Transverse colon (tissue), 4 donors: ENCODE measurements around the gene IL1A.

Experiments
- EP300 ChIP-seq: sonication (generic); formaldehyde crosslinking; IDR thresholded peaks from one replicate; pipeline ENCODE4 v1.6.1; 2017; ENCODE audit warnings: antibody characterized with exemption, low read depth
- POLR2A ChIP-seq: fragments of 450-650 bp; IDR thresholded peaks from one replicate; pipeline ENCODE4 v1.6.1; 2016; ENCODE audit warnings: antibody characterized with exemption, mild to moderate bottlenecking, moderate library complexity
- POLR2AphosphoS5 ChIP-seq, 3 donors: sonication (generic); formaldehyde crosslinking; IDR thresholded peaks; one replicate each; pipeline ENCODE4 v1.6.1; 2016; ENCODE audit warnings: antibody characterized with exemption in 3 of 3
- TF ChIP-seq, protein P1 (sequence below), 5 experiments: fragments of 200-600 bp in 3 of 5; fragments of 450-650 bp in 2 of 5; sonication (generic) in 3 of 5; IDR thresholded peaks; 1 replicate in 2 of 5; 2 replicates in 3 of 5; pipeline ENCODE4 v1.5.1; 2016 to 2017; ENCODE audit warnings: antibody characterized with exemption in 5 of 5, inconsistent platforms in 3 of 5, mild to moderate bottlenecking in 2 of 5, moderate library complexity in 1 of 5

- TF ChIP-seq POLR2A = no peak
- TF ChIP-seq, protein P1, sequence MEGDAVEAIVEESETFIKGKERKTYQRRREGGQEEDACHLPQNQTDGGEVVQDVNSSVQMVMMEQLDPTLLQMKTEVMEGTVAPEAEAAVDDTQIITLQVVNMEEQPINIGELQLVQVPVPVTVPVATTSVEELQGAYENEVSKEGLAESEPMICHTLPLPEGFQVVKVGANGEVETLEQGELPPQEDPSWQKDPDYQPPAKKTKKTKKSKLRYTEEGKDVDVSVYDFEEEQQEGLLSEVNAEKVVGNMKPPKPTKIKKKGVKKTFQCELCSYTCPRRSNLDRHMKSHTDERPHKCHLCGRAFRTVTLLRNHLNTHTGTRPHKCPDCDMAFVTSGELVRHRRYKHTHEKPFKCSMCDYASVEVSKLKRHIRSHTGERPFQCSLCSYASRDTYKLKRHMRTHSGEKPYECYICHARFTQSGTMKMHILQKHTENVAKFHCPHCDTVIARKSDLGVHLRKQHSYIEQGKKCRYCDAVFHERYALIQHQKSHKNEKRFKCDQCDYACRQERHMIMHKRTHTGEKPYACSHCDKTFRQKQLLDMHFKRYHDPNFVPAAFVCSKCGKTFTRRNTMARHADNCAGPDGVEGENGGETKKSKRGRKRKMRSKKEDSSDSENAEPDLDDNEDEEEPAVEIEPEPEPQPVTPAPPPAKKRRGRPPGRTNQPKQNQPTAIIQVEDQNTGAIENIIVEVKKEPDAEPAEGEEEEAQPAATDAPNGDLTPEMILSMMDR (IDR thresholded peaks at IDR 0.05) = no peak
- no peak for TF ChIP-seq EP300
- TF ChIP-seq POLR2AphosphoS5 (IDR thresholded peaks at IDR 0.05) = no peak
These were observed 9.2 kb upstream of the IL1A start for GRCh38 chr2:112793449-112793978.
